Parathyroid adenoma (tissue), 2 donors: ENCODE results near the gene HCRTR2.

Source experiments
- H2AFZ ChIP-seq: fragments of 300-600 bp; sonication (generic); one replicate; pipeline ENCODE4 v1.7.0; 2017; ENCODE audit warnings: antibody characterized with exemption, mild to moderate bottlenecking
- H3K27ac ChIP-seq: fragments of 300-600 bp; sonication (generic); one replicate; pipeline ENCODE4 v1.7.0; 2017
- H3K27me3 ChIP-seq: fragments of 300-600 bp; sonication (generic); one replicate; pipeline ENCODE4 v1.7.0; 2017; ENCODE audit warnings: low read length; ENCODE audit not compliant: control insufficient read depth, insufficient read depth
- H3K36me3 ChIP-seq: fragments of 300-600 bp; sonication (generic); one replicate; pipeline ENCODE4 v1.7.0; 2017; ENCODE audit warnings: low read length; ENCODE audit not compliant: control insufficient read depth, insufficient read depth
- H3K4me1 ChIP-seq: fragments of 300-600 bp; sonication (generic); one replicate; pipeline ENCODE4 v1.7.0; 2017; ENCODE audit warnings: control low read depth
- H3K4me2 ChIP-seq: fragments of 300-600 bp; sonication (generic); one replicate; pipeline ENCODE4 v1.7.0; 2017; ENCODE audit warnings: low read length
- H3K4me3 ChIP-seq: fragments of 300-600 bp; sonication (generic); one replicate; pipeline ENCODE4 v1.7.0; 2017; ENCODE audit warnings: low read depth, low read length
- H3K79me2 ChIP-seq: fragments of 300-600 bp; sonication (generic); one replicate; pipeline ENCODE4 v1.7.0; 2017; ENCODE audit warnings: control low read depth
- H3K9ac ChIP-seq: fragments of 300-600 bp; sonication (generic); one replicate; pipeline ENCODE4 v1.7.0; 2017; ENCODE audit warnings: mild to moderate bottlenecking
- H3K9me3 ChIP-seq: fragments of 300-600 bp; sonication (generic); one replicate; pipeline ENCODE4 v1.7.0; 2017; ENCODE audit warnings: low read length; ENCODE audit not compliant: control insufficient read depth
- CTCF ChIP-seq: fragments of 300-600 bp; sonication (generic); IDR thresholded peaks from one replicate; pipeline ENCODE4 v1.7.0; 2017; ENCODE audit warnings: antibody characterized with exemption, mild to moderate bottlenecking
- donor health status: primary hyperparathyroidism.

The HCRTR2 gene

GRCh38 chr6:55299286-55299985, 125.1 kb downstream of the HCRTR2 start:
- H2AFZ ChIP-seq = no peak overlapping the region
- no peaks in the 10 kb centered on the region for H3K36me3 ChIP-seq
- H3K9ac ChIP-seq = no peak overlapping the region
- no peaks in the 10 kb centered on the region for H3K4me1 ChIP-seq
- no peak overlapping the region for H3K4me2 ChIP-seq
- no peaks in the 10 kb centered on the region for H3K9me3 ChIP-seq
- no peaks in the 10 kb centered on the region for H3K79me2 ChIP-seq
- no peaks in the 10 kb centered on the region for H3K27me3 ChIP-seq
- H3K4me3 ChIP-seq = no peak overlapping the region
- no peak for TF ChIP-seq CTCF
- no peak overlapping the region for H3K27ac ChIP-seq

GRCh38 chr6:55304747-55305146, 130.4 kb downstream of the HCRTR2 start:
- Histone ChIP-seq H3K4me1 (no peaks in the 10 kb centered on the region), H3K4me2 (no peak overlapping the region), H3K27ac (no peak overlapping the region), H2AFZ (no peak overlapping the region), H3K9me3 (no peaks in the 10 kb centered on the region), H3K4me3 (no peak overlapping the region), H3K79me2 (no peaks in the 10 kb centered on the region), H3K9ac (no peak overlapping the region), H3K27me3 (no peaks in the 10 kb centered on the region), H3K36me3 (no peaks in the 10 kb centered on the region)
- TF ChIP-seq CTCF = no peak

- no peak overlapping the region for H2AFZ ChIP-seq
- H3K36me3 ChIP-seq = no peaks in the 10 kb centered on the region
- H3K4me2 ChIP-seq = no peak overlapping the region
- H3K79me2 ChIP-seq = no peaks in the 10 kb centered on the region
- TF ChIP-seq CTCF = no peak
- no peak overlapping the region for H3K4me3 ChIP-seq
- H3K27me3 ChIP-seq = no peaks in the 10 kb centered on the region
- H3K27ac ChIP-seq = no peak overlapping the region
- H3K4me1 ChIP-seq = no peaks in the 10 kb centered on the region
- H3K9me3 ChIP-seq = no peaks in the 10 kb centered on the region
- H3K9ac ChIP-seq = no peak overlapping the region
These were observed 145.8 kb downstream of the HCRTR2 start for GRCh38 chr6:55319961-55320695.

GRCh38 chr6:55320696-55321086, 146.4 kb downstream of the HCRTR2 start:
- H3K27me3 ChIP-seq = no peaks in the 10 kb centered on the region
- no peaks in the 10 kb centered on the region for H3K36me3 ChIP-seq
- no peak overlapping the region for H3K4me2 ChIP-seq
- H3K9ac ChIP-seq = no peak overlapping the region
- no peaks in the 10 kb centered on the region for H3K9me3 ChIP-seq
- TF ChIP-seq CTCF = no peak
- H3K79me2 ChIP-seq = no peaks in the 10 kb centered on the region
- no peak overlapping the region for H3K27ac ChIP-seq
- H3K4me3 ChIP-seq = no peak overlapping the region
- H2AFZ ChIP-seq = no peak overlapping the region
- H3K4me1 ChIP-seq = no peaks in the 10 kb centered on the region

- no peak for TF ChIP-seq CTCF
- no peak within 1 kb of the TSS for H3K4me2 ChIP-seq
- no peaks in the 10 kb centered on the region for H3K36me3 ChIP-seq
- H3K9ac ChIP-seq = no peak within 1 kb of the TSS
- H3K4me1 ChIP-seq = no peaks in the 10 kb centered on the region
- H3K9me3 ChIP-seq = no peaks in the 10 kb centered on the region
- H3K27ac ChIP-seq = no peak within 1 kb of the TSS
- H3K79me2 ChIP-seq = no peaks in the 10 kb centered on the region
- H2AFZ ChIP-seq = no peak within 1 kb of the TSS
- no peak within 1 kb of the TSS for H3K4me3 ChIP-seq
- H3K27me3 ChIP-seq = no peaks in the 10 kb centered on the region
These were observed 152.9 kb downstream of the HCRTR2 start, which contains the start of gene GFRAL for GRCh38 chr6:55327169-55327568. Gene GFRAL, plus strand, starts transcription at chr6:55327469. Its CDS starts 86 bp downstream, at chr6:55327555.
